Measurements from ENCODE around the gene RHD. TPM values are rescaled to one million over a fixed set of nuclear protein-coding genes. Genes with fewer than 3 reads are reported as not detected.
"Not testable (repeated sequence)": the region's sequence is repeated elsewhere in the genome, so short reads cannot be mapped to it uniquely, and the experiment has no call there.

The RHD gene
- total RNA-seq (2014; rRNA removed; shearing (Covaris generic)) = not detected in 2 replicates

GRCh38 chr1:25272238-25272637 lies at the start of gene RHD:
Gene RHD (plus strand): TSS chr1:25272509. CDS start chr1:25272548, 39 bp downstream.
- DNase-seq (ENCODE audit: low read depth in 1 of 2, low spot score in 2 of 2); H3K36me3 ChIP-seq; H3K27ac ChIP-seq; H3K4me1 ChIP-seq (replicated peaks); H3K27me3 ChIP-seq (replicated peaks); H3K4me3 ChIP-seq; H3K9me3 ChIP-seq (replicated peaks): not testable (repeated sequence)

DNA sequence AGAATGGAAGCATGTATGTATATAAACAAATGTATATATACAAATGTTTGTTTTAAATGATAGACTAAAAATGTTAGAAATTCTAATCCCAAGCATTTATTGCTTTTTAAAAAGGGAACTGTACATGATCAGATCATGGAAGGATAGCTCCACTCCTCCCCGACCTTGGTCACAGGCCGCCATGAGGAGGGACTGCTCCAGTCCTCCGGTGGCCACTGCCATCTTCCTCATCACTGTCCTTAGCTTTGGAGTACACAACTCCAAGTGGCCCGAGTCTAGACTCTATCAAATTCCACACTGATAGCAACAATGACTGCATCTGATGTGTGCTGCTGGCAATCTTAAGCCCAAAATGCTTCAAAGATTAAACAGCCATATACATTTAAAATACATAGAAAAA lies 49.7 kb upstream of the RHD start:
- H3K27ac ChIP-seq = no peak overlapping the region
- no peak overlapping the region for H3K4me3 ChIP-seq
- H3K27me3 ChIP-seq (replicated peaks) = no peaks in the 10 kb centered on the region
- no peaks in the 10 kb centered on the region for H3K9me3 ChIP-seq (replicated peaks)
- peaks cover 51% of the 10 kb centered on the region for H3K36me3 ChIP-seq
- DNase-seq (ENCODE audit: low read depth in 1 of 2, low spot score in 2 of 2) = no peak
- no peaks in the 10 kb centered on the region for H3K4me1 ChIP-seq (replicated peaks)

- DNase-seq (ENCODE audit: low read depth in 1 of 2, low spot score in 2 of 2) = no peak
- H3K36me3 ChIP-seq = peaks cover 58% of the 10 kb centered on the region
- H3K4me3 ChIP-seq = no peak overlapping the region
- H3K27me3 ChIP-seq (replicated peaks) = no peaks in the 10 kb centered on the region
- H3K9me3 ChIP-seq (replicated peaks) = no peaks in the 10 kb centered on the region
- no peak overlapping the region for H3K27ac ChIP-seq
- H3K4me1 ChIP-seq (replicated peaks) = no peaks in the 10 kb centered on the region
Measured at GRCh38 chr1:25223471-25223870, 48.8 kb upstream of the RHD start.

DNA sequence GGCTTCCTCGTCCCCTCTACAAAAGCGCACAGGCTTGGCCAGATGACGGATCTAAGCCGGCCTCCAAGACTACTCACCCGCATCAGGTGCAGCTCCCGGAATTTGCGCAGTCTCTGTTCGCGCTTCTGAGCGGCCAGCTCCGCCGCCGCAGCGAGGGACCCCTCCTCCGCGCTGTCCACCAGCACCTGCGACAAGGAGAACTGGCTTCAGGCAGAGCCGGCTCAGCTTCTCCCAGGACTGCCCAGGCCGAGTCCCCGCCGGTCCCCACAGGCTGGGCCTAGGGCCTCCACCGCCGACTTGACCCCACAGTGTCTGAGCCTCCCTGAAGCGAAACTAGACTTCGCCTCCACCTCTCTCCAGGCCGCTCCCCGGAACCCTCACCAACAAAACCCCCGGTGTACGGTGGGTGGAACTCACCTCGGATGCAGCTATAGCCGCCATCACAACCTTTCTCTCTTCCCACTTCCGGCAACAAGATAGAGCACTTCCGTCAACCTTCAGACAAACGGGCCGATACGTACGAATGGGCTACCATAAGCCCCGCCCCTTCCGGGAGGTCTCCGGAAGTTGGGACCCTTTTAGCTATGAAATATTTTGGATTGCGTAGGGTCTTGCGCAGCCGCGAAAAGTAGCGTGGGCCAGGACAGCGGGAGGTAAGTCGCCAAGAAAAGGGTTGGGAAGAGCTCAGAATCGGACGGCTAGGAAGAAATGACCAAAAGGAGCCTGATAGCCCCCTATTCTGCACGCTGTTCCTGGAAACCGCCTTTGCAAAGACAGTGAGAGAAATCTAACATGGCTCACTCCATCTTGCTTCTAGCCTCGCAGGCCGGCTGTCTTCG lies 40.1 kb upstream of the RHD start, which contains the start of gene SYF2:
Gene SYF2, minus strand, starts transcription at position 476 of the 839 bp plus-strand sequence. Its CDS starts 35 bp downstream, at position 441.
- Histone ChIP-seq H3K27ac (peak within 1 kb of the TSS; percentile 92), H3K4me3 (peak within 1 kb of the TSS; percentile 61), H3K9me3 (replicated peaks) (no peaks in the 10 kb centered on the region), H3K36me3 (peaks cover 44% of the 10 kb centered on the region), H3K27me3 (replicated peaks) (no peaks in the 10 kb centered on the region), H3K4me1 (replicated peaks) (peaks cover 15% of the 10 kb centered on the region)
- peak; percentile 92 to 94 for DNase-seq (ENCODE audit: low read depth in 1 of 2, low spot score in 2 of 2)

DNA sequence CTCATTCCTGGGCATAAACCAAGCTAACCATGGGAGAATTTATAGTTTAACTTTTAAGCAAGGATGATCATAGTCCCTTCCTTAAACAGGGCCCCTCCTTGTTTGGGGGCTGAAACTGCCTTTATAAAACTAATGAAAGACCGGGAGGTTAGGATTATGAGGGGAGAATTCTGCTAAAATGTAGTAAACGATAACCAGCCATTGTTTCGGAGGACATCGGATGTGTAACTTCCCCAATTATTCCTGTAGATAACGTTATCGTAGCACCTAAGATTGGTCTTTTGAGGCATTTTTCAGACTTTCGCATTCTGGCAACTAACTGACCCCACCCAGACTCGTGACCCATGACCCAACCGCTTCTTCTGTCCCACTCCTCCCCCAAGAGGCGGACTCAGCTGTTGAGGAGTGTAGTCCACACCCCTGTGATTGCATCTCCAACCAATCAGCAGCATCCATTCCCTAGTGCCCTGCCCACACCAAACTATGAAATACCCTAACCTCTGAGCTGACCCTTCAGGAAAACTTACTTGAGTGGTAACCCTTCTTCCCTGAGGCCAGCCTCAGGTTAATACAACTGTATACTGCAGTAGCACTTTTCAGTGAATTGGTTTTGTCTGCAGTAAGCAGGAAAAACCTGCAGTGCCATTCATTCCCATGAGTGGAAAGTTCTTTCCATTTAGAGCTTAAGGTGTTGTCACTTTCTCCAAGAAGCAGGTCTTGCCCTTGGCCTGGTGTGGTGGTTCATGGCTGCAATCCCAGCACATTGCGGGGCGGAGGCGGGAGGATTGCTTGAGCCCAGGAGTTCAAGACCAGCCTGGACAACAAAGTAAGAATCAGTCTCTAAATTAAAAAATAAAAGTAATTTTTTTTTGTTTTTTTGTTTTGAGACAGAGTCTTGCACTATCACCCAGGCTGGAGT lies 39.2 kb upstream of the RHD start:
- DNase-seq (ENCODE audit: low read depth in 1 of 2, low spot score in 2 of 2) = peak; percentile 73 to 85
- H3K4me3 ChIP-seq = peak overlapping the region; percentile 61
- H3K27ac ChIP-seq = peak overlapping the region; percentile 92
- peaks cover 15% of the 10 kb centered on the region for H3K4me1 ChIP-seq (replicated peaks)
- peaks cover 37% of the 10 kb centered on the region for H3K36me3 ChIP-seq
- H3K9me3 ChIP-seq (replicated peaks) = no peaks in the 10 kb centered on the region
- H3K27me3 ChIP-seq (replicated peaks) = no peaks in the 10 kb centered on the region

DNA sequence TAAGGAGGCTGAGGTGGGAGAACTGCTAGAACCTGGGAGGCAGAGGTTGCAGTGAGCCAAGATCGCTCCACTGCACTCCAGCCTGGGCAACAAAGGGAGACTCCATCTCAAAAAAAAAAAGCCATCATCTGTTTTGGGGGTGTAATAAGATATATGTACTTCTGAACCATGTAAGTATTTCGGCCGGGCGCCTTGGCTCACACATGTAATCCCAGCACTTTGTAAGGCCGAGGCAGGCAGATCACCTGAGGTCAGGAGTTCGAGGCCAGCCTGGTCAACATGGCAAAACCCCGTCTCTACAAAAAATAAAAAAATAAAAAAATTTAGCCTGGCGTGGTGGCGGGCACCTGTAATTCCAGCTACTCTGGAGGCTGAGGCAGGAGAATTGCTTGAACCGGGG lies 36.9 kb upstream of the RHD start:
- not testable (repeated sequence) for H3K4me3 ChIP-seq; DNase-seq (ENCODE audit: low read depth in 1 of 2, low spot score in 2 of 2); H3K27me3 ChIP-seq (replicated peaks); H3K27ac ChIP-seq; H3K9me3 ChIP-seq (replicated peaks)
- H3K4me1 ChIP-seq (replicated peaks) = peaks cover 26% of the 10 kb centered on the region
- peaks cover 33% of the 10 kb centered on the region for H3K36me3 ChIP-seq

GRCh38 chr1:25236261-25236660 lies 36.0 kb upstream of the RHD start:
- not testable (repeated sequence) for DNase-seq (ENCODE audit: low read depth in 1 of 2, low spot score in 2 of 2); H3K4me3 ChIP-seq

DNA sequence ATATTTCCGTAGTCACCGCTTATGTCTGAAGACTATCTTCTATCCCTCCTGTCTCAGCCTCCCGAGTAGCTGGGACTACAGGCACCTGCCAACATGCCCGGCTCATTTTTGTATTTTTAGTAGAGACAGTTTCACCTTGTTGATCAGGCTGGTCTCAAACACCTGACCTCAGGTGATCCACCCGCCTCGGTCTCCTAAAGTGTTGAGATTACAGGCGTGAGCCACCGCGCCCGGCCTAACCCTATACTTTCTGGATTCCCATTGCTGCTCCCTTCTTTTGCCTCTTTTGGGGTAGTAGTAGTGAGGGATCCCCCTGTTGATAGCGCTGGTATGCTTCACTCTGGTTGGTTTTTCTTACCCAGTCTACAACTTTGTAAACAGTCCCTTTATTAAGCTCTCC lies 34.3 kb upstream of the RHD start:
- Histone ChIP-seq H3K27ac (no peak overlapping the region), H3K27me3 (replicated peaks) (no peaks in the 10 kb centered on the region)
- DNase-seq (ENCODE audit: low read depth in 1 of 2, low spot score in 2 of 2) = no peak

More at GRCh38 chr1:25236261-25236660, 36.0 kb upstream of the RHD start:
- H3K27ac ChIP-seq; H3K9me3 ChIP-seq (replicated peaks); H3K27me3 ChIP-seq (replicated peaks): not testable (repeated sequence)
- Histone ChIP-seq H3K36me3 (peaks cover 33% of the 10 kb centered on the region), H3K4me1 (replicated peaks) (peaks cover 27% of the 10 kb centered on the region)

GRCh38 chr1:25239681-25240541 lies 32.4 kb upstream of the RHD start:
- no peaks in the 10 kb centered on the region for H3K27me3 ChIP-seq (replicated peaks)
- no peaks in the 10 kb centered on the region for H3K9me3 ChIP-seq (replicated peaks)
- H3K4me3 ChIP-seq = peak overlapping the region; percentile 27
- H3K27ac ChIP-seq = peak overlapping the region; percentile 37
- H3K4me1 ChIP-seq (replicated peaks) = peaks cover 14% of the 10 kb centered on the region
- DNase-seq (ENCODE audit: low read depth in 1 of 2, low spot score in 2 of 2) = peak; percentile 88 to 89
- peaks cover 61% of the 10 kb centered on the region for H3K36me3 ChIP-seq

More for the DNA sequence above, 34.3 kb upstream of the RHD start:
- Histone ChIP-seq H3K4me3 (no peak overlapping the region), H3K4me1 (replicated peaks) (peaks cover 17% of the 10 kb centered on the region), H3K36me3 (peaks cover 43% of the 10 kb centered on the region), H3K9me3 (replicated peaks) (no peaks in the 10 kb centered on the region)

- Histone ChIP-seq H3K4me1 (replicated peaks) (peaks cover 18% of the 10 kb centered on the region), H3K27me3 (replicated peaks) (no peaks in the 10 kb centered on the region), H3K36me3 (peaks cover 83% of the 10 kb centered on the region), H3K4me3 (no peak overlapping the region), H3K9me3 (replicated peaks) (no peaks in the 10 kb centered on the region), H3K27ac (no peak overlapping the region)
- peak in 1 of 2 experiments; percentile 2 for DNase-seq (ENCODE audit: low read depth in 1 of 2, low spot score in 2 of 2)
Measured at GRCh38 chr1:25243907-25244306, 28.4 kb upstream of the RHD start.

GRCh38 chr1:25245393-25245792 lies 26.9 kb upstream of the RHD start:
- H3K27ac ChIP-seq = no peak overlapping the region
- peak in 1 of 2 experiments; percentile 9 for DNase-seq (ENCODE audit: low read depth in 1 of 2, low spot score in 2 of 2)
- peaks cover 7% of the 10 kb centered on the region for H3K4me1 ChIP-seq (replicated peaks)
- H3K27me3 ChIP-seq (replicated peaks) = no peaks in the 10 kb centered on the region
- peaks cover 68% of the 10 kb centered on the region for H3K36me3 ChIP-seq
- H3K4me3 ChIP-seq = peak overlapping the region; percentile 80
- no peaks in the 10 kb centered on the region for H3K9me3 ChIP-seq (replicated peaks)

GRCh38 chr1:25245809-25246599 lies 26.3 kb upstream of the RHD start:
- Histone ChIP-seq H3K4me1 (replicated peaks) (peaks cover 5% of the 10 kb centered on the region), H3K36me3 (peaks cover 62% of the 10 kb centered on the region), H3K27me3 (replicated peaks) (no peaks in the 10 kb centered on the region), H3K4me3 (peak overlapping the region; percentile 80), H3K27ac (peak overlapping the region; percentile 87), H3K9me3 (replicated peaks) (no peaks in the 10 kb centered on the region)
- DNase-seq (ENCODE audit: low read depth in 1 of 2, low spot score in 2 of 2) = peak; percentile 14 to 24
